Head of caudate nucleus (tissue), 42 donors: Measurements from ENCODE around the gene ITPKC.
"Not testable (repeated sequence)": the region's sequence is repeated elsewhere in the genome, so short reads cannot be mapped to it uniquely, and the experiment has no call there.

Source experiments
- DNase-seq, 42 donors: peaks; one replicate each; pipeline versions ENCODE4 v3.0.0 to v3.0.0-alpha.2; 2020 to 2021; ENCODE audit warnings: mixed read lengths in 7 of 42
- intact Hi-C: fragments of 100-400 bp; cut with DNase I; formaldehyde crosslinking; loops from one replicate; pipeline ENCODE4 v1.15.0; 2022

The ITPKC gene

GRCh38 chr19:40777937-40778705, 61.2 kb downstream of the ITPKC start, which contains the start of gene RAB4B:
TSS of gene RAB4B (plus strand) at chr19:40778247. CDS start at chr19:40778376, 129 bp downstream.
- DNase-seq = peak; percentile 99 to 100 (median 100)
- intact Hi-C loops = loop anchor here (1.0 kb wide), 1 partner anchor 20 kb away; no protein-coding TSS in a partner anchor

DNA sequence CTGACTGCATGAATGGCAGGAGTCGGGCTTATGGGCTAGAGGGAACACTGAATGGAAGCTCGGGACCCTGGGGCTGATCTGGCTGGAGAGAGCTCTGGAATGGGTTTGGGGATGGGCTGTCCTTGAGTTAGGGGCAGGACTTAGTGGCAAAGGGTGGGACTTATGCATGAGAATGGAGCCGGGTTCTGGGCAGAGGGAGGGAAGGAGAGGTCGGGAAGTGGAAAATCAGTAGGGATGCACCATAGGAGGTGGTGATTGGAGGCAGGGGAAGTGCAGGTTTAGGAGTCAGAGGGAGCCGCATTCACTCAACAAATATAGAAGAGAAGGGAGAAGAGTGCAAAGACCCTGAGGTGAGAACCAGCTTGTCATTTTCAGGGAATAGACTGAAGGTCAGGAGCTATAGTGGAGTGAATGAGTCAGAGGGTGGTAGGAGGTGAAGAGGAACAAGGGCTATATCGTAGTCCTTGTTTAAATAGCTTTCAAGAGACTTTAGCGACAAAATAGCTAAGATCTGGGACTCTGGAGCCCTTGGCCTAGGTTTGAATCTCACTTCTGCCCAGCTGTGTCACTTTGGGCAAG, 61.9 kb downstream of the ITPKC start:
- no peak for DNase-seq
- intact Hi-C loops = loop anchor here (1.0 kb wide), 1 partner anchor 20 kb away; no protein-coding TSS in a partner anchor

- intact Hi-C loops = no loop called here
- no peak for DNase-seq
These were observed 63.7 kb downstream of the ITPKC start for GRCh38 chr19:40780582-40780981.

- DNase-seq = no peak
- intact Hi-C loops = no loop called here
These were observed 64.2 kb downstream of the ITPKC start for GRCh38 chr19:40781140-40781539.

DNA sequence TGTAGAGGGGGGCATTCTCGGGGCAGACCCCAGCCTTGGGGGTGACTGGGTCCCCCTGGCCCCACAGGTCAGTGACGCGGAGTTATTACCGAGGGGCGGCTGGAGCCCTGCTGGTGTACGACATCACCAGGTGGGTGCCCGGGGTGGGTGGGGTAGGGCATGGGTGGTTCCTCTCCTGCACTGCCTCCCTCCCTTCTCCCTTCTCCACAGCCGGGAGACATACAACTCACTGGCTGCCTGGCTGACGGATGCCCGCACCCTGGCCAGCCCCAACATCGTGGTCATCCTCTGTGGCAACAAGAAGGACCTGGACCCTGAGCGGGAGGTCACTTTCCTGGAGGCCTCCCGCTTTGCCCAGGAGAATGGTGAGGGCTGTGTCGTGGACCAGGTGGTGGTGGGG, 66.8 kb downstream of the ITPKC start:
- DNase-seq = no peak
- intact Hi-C loops = no loop called here

GRCh38 chr19:40784146-40784545, 67.2 kb downstream of the ITPKC start:
- DNase-seq, intact Hi-C loops: not testable (repeated sequence)

- intact Hi-C loops = no loop called here
- DNase-seq = no peak
These were observed 68.6 kb downstream of the ITPKC start for GRCh38 chr19:40785526-40785925.

GRCh38 chr19:40786060-40787037, 69.4 kb downstream of the ITPKC start:
- no peak for DNase-seq
- intact Hi-C loops = no loop called here
